Right lobe of liver (tissue), 4 donors: Measurements from ENCODE around the gene PARP1.

Source experiments
- POLR2A ChIP-seq: fragments of 450-650 bp; IDR thresholded peaks from one replicate; pipeline ENCODE4 v1.6.1; 2017; ENCODE audit warnings: antibody characterized with exemption, mild to moderate bottlenecking
- TF ChIP-seq, protein P1 (sequence below), 4 donors: fragments of 200-600 bp in 3 of 4; fragments of 450-650 bp in 1 of 4; IDR thresholded peaks; one replicate each; pipeline versions ENCODE4 v1.5.1 to v1.8.0; 2016 to 2022; ENCODE audit warnings: antibody characterized with exemption in 4 of 4, mild to moderate bottlenecking in 2 of 4
- donor health status: DM: no; HTN: no; CAD: no.
- donor health status: DM: no; HTN: no; CAD: no.
- donor health status: DM: no; HTN: yes; CAD: no.

GRCh38 chr1:226432586-226433340 is 24.9 kb upstream of the PARP1 start:
- TF ChIP-seq, protein P1, sequence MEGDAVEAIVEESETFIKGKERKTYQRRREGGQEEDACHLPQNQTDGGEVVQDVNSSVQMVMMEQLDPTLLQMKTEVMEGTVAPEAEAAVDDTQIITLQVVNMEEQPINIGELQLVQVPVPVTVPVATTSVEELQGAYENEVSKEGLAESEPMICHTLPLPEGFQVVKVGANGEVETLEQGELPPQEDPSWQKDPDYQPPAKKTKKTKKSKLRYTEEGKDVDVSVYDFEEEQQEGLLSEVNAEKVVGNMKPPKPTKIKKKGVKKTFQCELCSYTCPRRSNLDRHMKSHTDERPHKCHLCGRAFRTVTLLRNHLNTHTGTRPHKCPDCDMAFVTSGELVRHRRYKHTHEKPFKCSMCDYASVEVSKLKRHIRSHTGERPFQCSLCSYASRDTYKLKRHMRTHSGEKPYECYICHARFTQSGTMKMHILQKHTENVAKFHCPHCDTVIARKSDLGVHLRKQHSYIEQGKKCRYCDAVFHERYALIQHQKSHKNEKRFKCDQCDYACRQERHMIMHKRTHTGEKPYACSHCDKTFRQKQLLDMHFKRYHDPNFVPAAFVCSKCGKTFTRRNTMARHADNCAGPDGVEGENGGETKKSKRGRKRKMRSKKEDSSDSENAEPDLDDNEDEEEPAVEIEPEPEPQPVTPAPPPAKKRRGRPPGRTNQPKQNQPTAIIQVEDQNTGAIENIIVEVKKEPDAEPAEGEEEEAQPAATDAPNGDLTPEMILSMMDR (IDR thresholded peaks at IDR 0.05) = no peak
- no peak for TF ChIP-seq POLR2A
